Testis (tissue), 3 donors: ENCODE data around the gene ALOX12B. TPM values are rescaled to one million over a fixed set of nuclear protein-coding genes. Genes with fewer than 3 reads are reported as not detected.

ENCODE experiments used
- DNase-seq: peaks from one replicate; pipeline ENCODE4 v3.0.0-alpha.2; 2019
- H3K27ac ChIP-seq, 2 donors: fragments of 200-600 bp; sonication (generic); one replicate each; pipeline ENCODE4 v1.5.1; 2019
- H3K27me3 ChIP-seq: fragments of 200-600 bp; sonication (generic); one replicate; pipeline ENCODE4 v1.5.1; 2019
- H3K36me3 ChIP-seq: fragments of 200-600 bp; sonication (generic); one replicate; pipeline ENCODE4 v1.5.1; 2017; ENCODE audit warnings: low read depth; ENCODE audit errors: missing control alignments
- H3K4me1 ChIP-seq: fragments of 200-600 bp; sonication (generic); one replicate; pipeline ENCODE4 v1.5.1; 2019
- H3K4me3 ChIP-seq, 2 donors: fragments of 200-600 bp; sonication (generic); one replicate each; pipeline ENCODE4 v1.5.1; 2017 to 2019
- H3K9me3 ChIP-seq: fragments of 200-600 bp; sonication (generic); one replicate; pipeline ENCODE4 v1.5.1; 2017
- POLR2A ChIP-seq: fragments of 450-650 bp; IDR thresholded peaks from one replicate; pipeline ENCODE4 v1.6.1; 2017; ENCODE audit warnings: antibody characterized with exemption, mild to moderate bottlenecking, moderate library complexity
- WGBS, 2 donors: methylation state at CpG; one replicate each; pipeline ENCODE4 v1.1.5; 2018; 5-methylcytosine and 5-hydroxymethylcytosine counted together
- intact Hi-C: fragments of 100-400 bp; cut with DNase I; formaldehyde crosslinking; loops from one replicate; pipeline ENCODE4 v1.15.1; 2023; ENCODE audit warnings: low total_unique reads
- polyA plus RNA-seq: library from polyadenylated mRNA; stranded (reverse); fragments of 350-450 nt; fragmentation: Illumina TruSeq; extraction: RNeasy Lipid Tissue Mini Kit (QIAGEN cat#74804); gene quantifications from one replicate; pipeline ENCODE4 v1.2.3, GENCODE V29; 2014; ENCODE audit warnings: low read depth, low replicate concordance; ENCODE audit not compliant: insufficient read depth
- total RNA-seq, 2 donors: library from RNA; depleted of rRNA; stranded (reverse); fragments of >200 nt; gene quantifications; one replicate each; pipeline ENCODE4 v1.2.3, GENCODE V29; 2016
- TF ChIP-seq, protein P1 (sequence below), 3 experiments: fragments of 450-650 bp in 2 of 3; fragments of 200-600 bp in 1 of 3; sonication (generic) in 1 of 3; IDR thresholded peaks; one replicate each; pipeline ENCODE4 v1.5.1; 2016 to 2019; ENCODE audit warnings: antibody characterized with exemption in 3 of 3, mild to moderate bottlenecking in 2 of 3, moderate library complexity in 1 of 3

The ALOX12B gene
- total and polyA plus RNA-seq, 3 donors from 2014 or later = 0.87 to 1.1 (median 0.99) TPM

DNA sequence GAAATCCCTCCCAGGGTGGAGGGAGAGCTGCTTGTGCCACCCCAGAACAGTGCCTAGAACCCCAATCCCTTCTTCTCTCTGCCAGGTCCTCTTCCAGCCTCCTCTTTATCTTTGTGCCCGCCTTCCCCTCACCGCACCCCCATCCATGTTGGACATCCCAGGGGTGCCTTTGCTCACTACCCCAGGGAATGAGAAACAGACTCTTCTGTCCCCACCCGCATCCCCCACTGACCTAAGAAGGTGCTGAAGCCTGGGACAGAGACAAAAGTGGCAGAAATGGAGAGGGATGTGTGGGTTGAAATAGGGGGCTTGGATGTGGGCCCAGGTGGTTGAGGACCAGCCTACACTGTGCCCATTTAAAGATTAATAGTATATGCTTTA is 31.7 kb downstream of the ALOX12B start:
- H3K4me3 ChIP-seq = no peak overlapping the region
- H3K27me3 ChIP-seq = no peaks in the 10 kb centered on the region
- H3K36me3 ChIP-seq = no peaks in the 10 kb centered on the region
- H3K9me3 ChIP-seq = no peaks in the 10 kb centered on the region
- intact Hi-C loops = no loop called here
- no peak overlapping the region for H3K27ac ChIP-seq
- TF ChIP-seq, protein P1, sequence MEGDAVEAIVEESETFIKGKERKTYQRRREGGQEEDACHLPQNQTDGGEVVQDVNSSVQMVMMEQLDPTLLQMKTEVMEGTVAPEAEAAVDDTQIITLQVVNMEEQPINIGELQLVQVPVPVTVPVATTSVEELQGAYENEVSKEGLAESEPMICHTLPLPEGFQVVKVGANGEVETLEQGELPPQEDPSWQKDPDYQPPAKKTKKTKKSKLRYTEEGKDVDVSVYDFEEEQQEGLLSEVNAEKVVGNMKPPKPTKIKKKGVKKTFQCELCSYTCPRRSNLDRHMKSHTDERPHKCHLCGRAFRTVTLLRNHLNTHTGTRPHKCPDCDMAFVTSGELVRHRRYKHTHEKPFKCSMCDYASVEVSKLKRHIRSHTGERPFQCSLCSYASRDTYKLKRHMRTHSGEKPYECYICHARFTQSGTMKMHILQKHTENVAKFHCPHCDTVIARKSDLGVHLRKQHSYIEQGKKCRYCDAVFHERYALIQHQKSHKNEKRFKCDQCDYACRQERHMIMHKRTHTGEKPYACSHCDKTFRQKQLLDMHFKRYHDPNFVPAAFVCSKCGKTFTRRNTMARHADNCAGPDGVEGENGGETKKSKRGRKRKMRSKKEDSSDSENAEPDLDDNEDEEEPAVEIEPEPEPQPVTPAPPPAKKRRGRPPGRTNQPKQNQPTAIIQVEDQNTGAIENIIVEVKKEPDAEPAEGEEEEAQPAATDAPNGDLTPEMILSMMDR (IDR thresholded peaks at IDR 0.05) = no peak
- TF ChIP-seq POLR2A = no peak
- no peak for DNase-seq
- 83 to 86% methylated on average over 3 of the region's 3 CpGs for WGBS, 2 donors
- no peaks in the 10 kb centered on the region for H3K4me1 ChIP-seq

GRCh38 chr17:8053600-8053999 is 33.9 kb downstream of the ALOX12B start:
- WGBS, 2 donors = 97 to 98% methylated on average over 7 of the region's 7 CpGs
- Histone ChIP-seq H3K27me3 (no peaks in the 10 kb centered on the region), H3K4me1 (no peaks in the 10 kb centered on the region), H3K4me3 (no peak overlapping the region), H3K27ac (no peak overlapping the region), H3K9me3 (no peaks in the 10 kb centered on the region), H3K36me3 (no peaks in the 10 kb centered on the region)
- no peak for DNase-seq
- TF ChIP-seq, protein P1 (IDR thresholded peaks at IDR 0.05) = no peak
- TF ChIP-seq POLR2A = no peak
- intact Hi-C loops = no loop called here

DNA sequence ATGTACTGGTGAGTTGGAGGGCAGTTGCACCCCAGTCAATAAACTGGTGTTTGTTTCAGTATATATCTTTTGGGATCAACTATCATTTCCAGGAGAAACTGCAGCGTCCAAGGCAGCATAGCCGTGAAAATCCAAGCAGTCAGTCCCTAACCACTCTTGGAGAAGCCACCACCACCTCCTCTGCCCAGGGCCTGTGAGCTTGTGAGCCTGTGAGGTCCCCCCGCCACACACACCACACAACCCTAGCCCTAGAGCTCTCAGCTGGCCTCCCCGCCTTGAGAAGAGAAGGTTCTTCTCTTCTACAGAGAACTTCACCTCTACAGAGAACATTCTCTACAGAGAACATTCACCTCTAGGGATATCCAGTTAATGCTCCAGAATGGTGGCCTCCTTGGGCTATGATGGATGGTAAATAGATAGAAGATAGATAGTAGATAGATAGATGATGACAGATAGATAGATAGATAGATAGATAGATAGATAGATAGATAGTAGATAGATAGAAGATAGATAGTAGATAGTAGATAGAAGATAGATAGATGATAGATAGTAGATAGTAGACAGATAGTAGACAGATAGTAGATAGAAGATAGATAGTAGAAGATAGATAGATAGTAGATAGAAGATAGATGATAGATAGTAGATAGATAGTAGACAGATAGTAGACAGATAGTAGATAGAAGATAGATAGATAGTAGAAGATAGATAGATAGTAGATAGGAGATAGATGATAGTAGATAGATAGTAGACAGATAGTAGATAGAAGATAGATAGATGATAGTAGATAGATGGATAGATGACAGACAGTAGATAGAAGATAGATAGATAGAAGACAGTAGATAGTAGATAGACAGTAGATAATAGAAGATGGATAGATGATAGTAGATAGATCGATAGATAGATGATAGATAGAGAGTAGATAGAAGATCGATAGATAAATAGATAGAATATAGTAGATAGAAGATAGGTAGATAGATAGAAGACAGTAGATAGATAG is 35.0 kb downstream of the ALOX12B start:
- H3K4me3 ChIP-seq = no peak overlapping the region
- DNase-seq = no peak
- no peak overlapping the region for H3K27ac ChIP-seq
- H3K4me1 ChIP-seq = no peaks in the 10 kb centered on the region
- H3K9me3 ChIP-seq = no peaks in the 10 kb centered on the region
- no peaks in the 10 kb centered on the region for H3K36me3 ChIP-seq
- no peaks in the 10 kb centered on the region for H3K27me3 ChIP-seq
- intact Hi-C loops = no loop called here
- WGBS, 2 donors = 84 to 90% methylated on average over 6 of the region's 6 CpGs
- TF ChIP-seq POLR2A = no peak
- TF ChIP-seq, protein P1 (IDR thresholded peaks at IDR 0.05) = no peak

- TF ChIP-seq, protein P1 (IDR thresholded peaks at IDR 0.05) = no peak
- TF ChIP-seq POLR2A = no peak
- H3K4me1 ChIP-seq = no peaks in the 10 kb centered on the region
- DNase-seq = no peak
- 85 to 92% methylated on average over 7 of the region's 7 CpGs for WGBS, 2 donors
- H3K27me3 ChIP-seq = no peaks in the 10 kb centered on the region
- H3K27ac ChIP-seq = no peak overlapping the region
- no peaks in the 10 kb centered on the region for H3K9me3 ChIP-seq
- intact Hi-C loops = no loop called here
- no peaks in the 10 kb centered on the region for H3K36me3 ChIP-seq
- H3K4me3 ChIP-seq = no peak overlapping the region
Observed at GRCh38 chr17:8051831-8052230, 35.7 kb downstream of the ALOX12B start.
